Mucosa of rectum (tissue), 2 donors: ENCODE measurements around the gene ABI1.
"Not testable (repeated sequence)": the region's sequence is repeated elsewhere in the genome, so short reads cannot be mapped to it uniquely, and the experiment has no call there.

ENCODE experiments used
- H3K27ac ChIP-seq, 2 donors: one replicate each; pipeline ENCODE4 v1.7.0; 2013; ENCODE audit warnings: inconsistent platforms in 2 of 2, low read depth in 2 of 2, low read length in 2 of 2
- H3K27me3 ChIP-seq, 2 donors: one replicate each; pipeline ENCODE4 v1.7.0; 2013; ENCODE audit warnings: low read length in 2 of 2; ENCODE audit not compliant: control insufficient read depth in 2 of 2, insufficient read depth in 2 of 2
- H3K36me3 ChIP-seq, 2 donors: one replicate each; pipeline ENCODE4 v1.7.0; 2013; ENCODE audit warnings: low read length in 2 of 2; ENCODE audit not compliant: control insufficient read depth in 2 of 2, insufficient read depth in 2 of 2
- H3K4me1 ChIP-seq, 2 donors: one replicate each; pipeline ENCODE4 v1.7.0; 2013; ENCODE audit warnings: low read length in 2 of 2, mild to moderate bottlenecking in 1 of 2; ENCODE audit not compliant: control insufficient read depth in 2 of 2, insufficient read depth in 2 of 2
- H3K4me3 ChIP-seq, 2 donors: one replicate each; pipeline ENCODE4 v1.7.0; 2013; ENCODE audit warnings: low read length in 2 of 2
- H3K9ac ChIP-seq, 2 donors: one replicate each; pipeline ENCODE4 v1.7.0; 2013; ENCODE audit warnings: low read length in 2 of 2, low read depth in 1 of 2, mild to moderate bottlenecking in 1 of 2
- H3K9me3 ChIP-seq, 2 donors: one replicate each; pipeline ENCODE4 v1.7.0; 2013; ENCODE audit warnings: low read length in 2 of 2; ENCODE audit not compliant: control insufficient read depth in 2 of 2
- donor health status: healthy.
- donor health status: Normal muscosa, but diverticular disease.

ABI1 gene

DNA sequence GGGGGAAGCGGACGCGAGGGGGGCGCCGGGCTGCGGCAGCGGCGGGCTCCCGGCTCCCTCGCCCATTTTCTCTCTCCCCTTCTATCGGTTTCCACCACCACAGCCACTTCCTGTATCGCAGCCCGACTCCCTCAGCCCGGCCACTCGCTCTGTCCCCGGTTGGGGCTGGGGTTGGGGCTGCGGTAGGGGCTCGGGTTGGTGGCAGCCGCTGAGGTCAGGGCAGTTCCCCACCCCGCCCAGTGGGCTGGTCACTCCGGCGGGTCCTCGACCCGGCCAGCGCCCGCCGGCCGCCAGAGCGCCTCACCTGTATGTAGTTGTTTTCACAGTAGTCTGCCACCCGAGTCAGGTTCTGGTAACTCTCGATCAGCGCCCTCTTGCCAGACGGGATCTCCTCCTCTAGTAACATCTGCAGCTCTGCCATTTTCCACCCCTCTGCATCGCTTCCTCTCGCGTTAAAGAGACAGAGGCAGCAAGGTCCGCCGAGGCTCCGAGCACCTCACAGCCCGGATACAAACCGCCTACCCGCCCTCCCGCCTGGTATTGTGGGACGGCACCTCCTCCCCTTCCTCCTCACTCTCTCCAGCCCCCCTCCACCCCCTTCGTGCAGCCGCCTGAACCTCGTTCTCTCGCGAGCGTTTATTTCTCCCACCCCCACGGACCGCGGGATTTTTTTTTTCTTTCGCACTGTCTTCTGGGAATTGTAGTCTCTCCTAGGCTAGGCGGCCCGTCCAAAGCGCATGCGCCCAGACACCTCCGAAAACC is at the start of gene ABI1:
TSS of gene ABI1 (minus strand) at position 516 of the 762 bp plus-strand sequence. CDS start at position 421, 95 bp downstream.
- no peaks in the 10 kb centered on the region for H3K27me3 ChIP-seq
- H3K36me3 ChIP-seq = no peaks in the 10 kb centered on the region

DNA sequence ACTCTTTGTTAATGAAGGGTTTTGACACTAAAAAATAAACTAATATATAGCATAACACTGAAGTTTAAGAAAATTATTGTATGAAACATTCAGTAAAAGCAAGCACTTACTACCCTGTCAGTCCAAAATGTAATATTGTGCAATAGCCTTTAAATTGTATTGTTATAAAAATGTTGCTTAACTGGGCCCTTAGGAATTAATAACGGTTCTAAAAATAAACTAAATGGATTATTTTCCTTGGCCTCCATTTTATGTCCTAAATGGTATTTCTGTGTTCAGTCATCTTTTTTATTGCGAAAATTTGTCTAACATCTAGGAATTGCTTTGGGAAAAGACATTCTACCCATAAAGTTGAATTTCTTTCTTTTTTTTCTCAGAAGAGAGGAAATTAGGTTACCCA is 49.0 kb upstream of the ABI1 start:
- H3K9ac ChIP-seq = no peak overlapping the region
- no peaks in the 10 kb centered on the region for H3K27me3 ChIP-seq
- no peak overlapping the region for H3K4me3 ChIP-seq
- no peaks in the 10 kb centered on the region for H3K4me1 ChIP-seq
- no peak overlapping the region for H3K27ac ChIP-seq
- no peaks in the 10 kb centered on the region for H3K9me3 ChIP-seq
- H3K36me3 ChIP-seq = no peaks in the 10 kb centered on the region

More for the DNA sequence above, at the start of gene ABI1:
- peak within 1 kb of the TSS; percentile 94 to 96 for H3K9ac ChIP-seq
- peak within 1 kb of the TSS; percentile 97 for H3K4me3 ChIP-seq
- H3K9me3 ChIP-seq = no peaks in the 10 kb centered on the region
- peaks cover 9 to 20% of the 10 kb centered on the region in 2 donors for H3K4me1 ChIP-seq
- peak within 1 kb of the TSS; percentile 98 to 99 for H3K27ac ChIP-seq

DNA sequence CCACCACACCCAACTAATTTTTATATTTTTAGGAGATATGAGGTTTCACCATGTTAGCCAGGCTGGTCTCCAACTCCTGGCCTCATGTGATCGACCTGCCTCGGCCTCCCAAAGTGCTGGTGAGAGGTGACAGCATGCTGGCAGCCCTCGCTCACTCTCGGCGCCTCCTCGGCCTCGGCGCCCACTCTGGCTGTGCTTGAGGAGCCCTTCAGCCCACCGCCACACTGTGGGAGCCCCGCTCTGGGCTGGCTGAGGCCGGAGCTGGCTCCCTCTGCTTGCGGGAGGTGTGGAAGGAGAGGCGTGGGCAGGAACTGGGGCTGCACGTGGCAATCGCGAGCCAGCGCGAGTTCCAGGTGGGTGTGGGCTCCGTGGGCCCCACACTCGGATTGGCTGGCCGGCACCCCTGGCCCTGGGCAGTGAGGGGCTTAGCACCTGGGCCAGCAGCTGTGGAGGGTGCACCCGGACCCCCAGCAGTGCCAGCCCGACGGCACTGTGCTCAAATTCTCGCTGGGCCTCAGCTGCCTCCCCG is 44.6 kb upstream of the ABI1 start:
- H3K9me3 ChIP-seq, H3K9ac ChIP-seq, H3K4me3 ChIP-seq, H3K36me3 ChIP-seq, H3K27me3 ChIP-seq, H3K4me1 ChIP-seq, H3K27ac ChIP-seq: not testable (repeated sequence)

DNA sequence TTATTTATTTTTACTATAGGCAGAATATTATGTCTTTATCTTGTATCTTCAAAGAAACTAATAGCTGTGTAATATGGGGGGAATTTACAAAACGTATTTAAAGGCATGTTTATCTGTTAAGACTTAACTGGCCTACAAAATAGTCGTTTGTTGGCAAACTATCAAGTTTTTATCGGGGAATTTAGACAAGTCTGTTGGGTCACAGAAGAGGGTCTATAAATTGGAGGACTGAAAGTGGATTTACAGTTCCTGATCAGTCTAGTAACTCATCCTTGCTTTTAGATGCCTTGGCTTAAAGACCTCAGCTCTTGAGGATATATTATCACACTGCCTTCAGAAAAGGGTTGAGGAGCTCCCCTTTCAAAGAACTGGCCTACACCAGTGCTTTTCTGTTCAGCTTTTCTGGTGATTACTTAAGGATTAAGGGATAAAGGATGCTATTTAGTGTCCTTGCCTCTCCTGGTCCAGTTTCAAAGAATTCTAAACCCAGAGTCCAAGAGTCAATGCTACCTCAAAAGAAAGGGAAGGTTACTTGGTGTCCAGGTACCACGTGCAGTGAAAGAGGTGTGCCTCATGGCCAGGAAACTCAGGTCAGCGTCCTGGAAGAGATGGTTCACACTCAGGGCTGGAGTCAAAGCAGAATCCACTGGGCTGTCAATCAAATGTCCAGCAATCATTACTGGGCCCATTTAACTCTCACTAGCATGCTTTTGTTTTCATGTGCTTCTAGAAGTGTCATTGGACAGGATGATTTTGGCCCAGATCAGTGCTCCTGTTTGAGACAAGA is 42.9 kb upstream of the ABI1 start:
- Histone ChIP-seq H3K27me3 (no peaks in the 10 kb centered on the region), H3K4me3 (no peak overlapping the region), H3K4me1 (no peaks in the 10 kb centered on the region), H3K9me3 (no peaks in the 10 kb centered on the region), H3K36me3 (no peaks in the 10 kb centered on the region), H3K27ac (no peak overlapping the region), H3K9ac (no peak overlapping the region)

DNA sequence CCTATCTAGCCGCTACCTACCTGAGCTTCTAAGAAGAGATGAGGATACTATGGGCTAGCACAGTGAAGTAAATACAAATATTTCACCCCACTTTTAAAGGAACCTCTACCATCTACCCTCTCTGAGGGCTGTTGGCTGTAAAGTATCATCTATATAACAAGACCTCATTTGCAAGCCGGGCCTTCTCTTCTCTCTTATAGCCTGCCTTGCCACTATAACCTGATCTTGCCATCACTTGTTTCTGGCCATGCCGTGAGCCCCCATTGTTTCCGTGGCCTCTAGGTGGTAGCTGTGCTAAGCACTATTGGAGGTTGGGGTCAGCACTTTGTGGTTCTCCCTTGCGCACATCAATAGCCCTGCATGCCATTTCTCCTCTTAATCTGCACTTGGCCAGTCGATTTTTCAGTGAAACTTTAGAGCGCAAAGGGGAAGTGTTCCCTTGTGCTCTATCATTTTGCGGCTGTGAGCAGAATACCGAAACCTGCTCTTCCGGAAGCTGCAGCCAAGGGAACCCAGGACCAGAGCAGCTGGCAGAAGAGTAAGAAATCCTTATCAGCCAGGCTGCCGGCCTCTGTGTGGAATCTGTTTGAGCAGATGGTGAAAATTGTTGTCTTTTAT is 31.7 kb upstream of the ABI1 start:
- H3K4me3 ChIP-seq, H3K9ac ChIP-seq, H3K27ac ChIP-seq, H3K27me3 ChIP-seq, H3K4me1 ChIP-seq, H3K9me3 ChIP-seq, H3K36me3 ChIP-seq: not testable (repeated sequence)

DNA sequence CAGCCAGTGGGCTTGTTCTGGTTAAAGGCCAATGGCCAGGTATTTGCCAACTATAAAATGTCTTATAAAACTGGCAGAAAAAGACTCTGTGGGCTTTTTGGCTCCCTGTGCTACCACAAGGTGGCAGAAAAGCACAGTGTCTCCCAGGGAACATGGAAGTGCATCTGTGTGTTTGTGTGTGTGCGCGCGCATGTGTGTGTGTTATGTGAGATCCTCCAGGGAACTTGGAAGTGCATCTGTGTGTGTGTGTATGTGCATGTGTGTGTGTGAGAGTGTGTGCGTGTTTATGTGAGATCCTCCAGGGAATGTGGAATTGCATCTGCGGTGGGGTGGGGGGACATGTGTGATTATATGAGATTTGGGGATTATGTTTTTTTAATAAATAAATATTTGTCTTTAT is 30.2 kb upstream of the ABI1 start:
- no peaks in the 10 kb centered on the region for H3K9me3 ChIP-seq
- H3K27ac ChIP-seq = no peak overlapping the region
- no peak overlapping the region for H3K9ac ChIP-seq
- no peak overlapping the region for H3K4me3 ChIP-seq
- H3K27me3 ChIP-seq = no peaks in the 10 kb centered on the region
- no peaks in the 10 kb centered on the region for H3K36me3 ChIP-seq
- no peaks in the 10 kb centered on the region for H3K4me1 ChIP-seq

DNA sequence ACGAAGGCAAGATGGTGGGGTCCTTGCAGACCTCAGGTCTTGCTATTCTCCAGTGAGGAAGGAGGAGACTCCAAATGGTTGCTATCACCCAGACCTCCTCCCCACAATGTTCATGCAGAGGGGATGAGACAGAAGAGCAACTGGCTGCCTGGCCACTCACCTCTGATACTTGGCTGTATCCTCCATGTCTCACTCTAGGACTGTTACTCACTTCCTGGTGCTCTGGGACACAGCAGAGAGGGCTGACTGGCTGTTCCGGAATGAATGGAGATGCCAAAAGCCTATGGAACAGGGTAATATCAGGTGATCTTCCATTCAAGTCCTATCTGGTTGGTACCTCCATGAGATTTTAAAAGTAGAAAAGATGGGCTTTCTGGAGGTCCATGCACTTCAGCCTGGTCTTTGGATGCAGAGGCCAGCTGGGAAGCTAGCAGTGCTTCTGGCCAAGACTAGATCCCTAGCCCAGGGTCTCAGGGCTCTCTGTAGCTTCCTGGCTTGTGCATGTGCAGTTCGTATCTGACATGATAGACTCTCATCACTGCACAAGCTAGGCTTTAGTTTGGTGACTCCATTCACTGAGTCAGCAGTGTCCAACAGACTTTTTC is 27.0 kb upstream of the ABI1 start:
- Histone ChIP-seq H3K9me3 (no peaks in the 10 kb centered on the region), H3K36me3 (no peaks in the 10 kb centered on the region)

DNA sequence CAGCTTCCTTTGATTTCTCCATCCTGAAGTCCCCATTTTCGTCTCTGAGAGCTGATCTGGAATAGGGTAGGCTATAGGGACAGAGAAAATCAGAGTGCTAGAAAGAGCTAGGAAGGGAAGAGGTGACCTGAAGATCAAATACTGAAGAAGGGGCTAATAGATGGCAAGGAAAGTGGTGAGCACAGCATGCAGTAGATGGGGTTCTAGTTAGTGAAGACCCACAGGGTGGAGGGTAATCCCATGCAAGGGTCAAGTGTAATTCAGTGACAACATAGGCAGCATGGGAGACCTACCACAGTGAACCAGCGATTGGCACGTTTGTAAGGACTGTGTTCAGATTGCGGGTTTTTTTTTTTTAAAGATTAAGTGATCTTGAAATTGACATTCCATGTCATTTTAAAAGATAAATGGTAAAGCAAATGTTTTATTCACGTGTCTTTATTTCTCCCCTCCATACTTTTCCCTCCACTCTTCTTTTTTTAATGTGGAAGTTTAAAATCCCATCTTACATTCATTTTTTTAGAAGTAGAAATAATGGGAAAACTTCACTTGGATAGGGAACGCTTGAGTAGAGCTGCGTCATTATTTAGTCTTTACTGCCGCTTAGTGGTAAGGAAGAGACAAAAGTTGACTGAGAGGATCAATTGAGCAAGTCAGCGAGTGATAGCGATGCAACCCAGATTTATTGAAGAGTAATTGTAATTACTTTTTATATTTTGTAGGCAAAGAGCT is 21.0 kb upstream of the ABI1 start:
- Histone ChIP-seq H3K9ac (no peak overlapping the region), H3K9me3 (no peaks in the 10 kb centered on the region), H3K36me3 (no peaks in the 10 kb centered on the region), H3K27me3 (no peaks in the 10 kb centered on the region), H3K4me1 (no peaks in the 10 kb centered on the region), H3K4me3 (no peak overlapping the region), H3K27ac (no peak overlapping the region)

More for the DNA sequence above, 27.0 kb upstream of the ABI1 start:
- no peak overlapping the region for H3K9ac ChIP-seq
- no peak overlapping the region for H3K4me3 ChIP-seq
- H3K4me1 ChIP-seq = no peaks in the 10 kb centered on the region
- H3K27me3 ChIP-seq = no peaks in the 10 kb centered on the region
- H3K27ac ChIP-seq = no peak overlapping the region

DNA sequence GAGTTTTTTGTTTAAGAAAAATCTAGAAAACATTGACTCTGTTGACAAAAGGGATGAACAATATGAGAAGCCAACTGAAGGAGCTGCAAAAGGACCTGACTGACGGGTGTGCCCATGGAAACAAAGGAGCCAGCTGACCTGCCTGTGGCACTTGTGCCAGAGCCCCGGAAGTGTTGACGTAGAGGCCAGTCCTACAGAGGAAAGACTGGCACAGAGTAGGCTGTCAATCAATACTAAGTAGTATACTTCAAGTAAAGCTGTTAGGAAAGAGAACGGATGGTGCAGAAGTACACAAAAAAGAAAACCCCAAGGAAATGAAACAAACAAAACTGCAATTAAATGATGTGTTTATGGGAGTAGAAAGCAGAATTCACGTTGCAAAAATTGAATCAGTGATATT is 19.0 kb upstream of the ABI1 start:
- Histone ChIP-seq H3K4me1 (no peaks in the 10 kb centered on the region), H3K36me3 (no peaks in the 10 kb centered on the region), H3K9ac (no peak overlapping the region), H3K4me3 (no peak overlapping the region), H3K27ac (no peak overlapping the region), H3K27me3 (no peaks in the 10 kb centered on the region), H3K9me3 (no peaks in the 10 kb centered on the region)
